OCI-LY7 (cell line): Measurements from ENCODE around the gene SFXN5.

Source experiments
- EZH2phosphoT487 ChIP-seq: fragments of 200-600 bp; sonication (generic); IDR thresholded peaks from 2 replicates; pipeline ENCODE4 v1.6.1; 2018; ENCODE audit warnings: low read depth, borderline replicate concordance, mild to moderate bottlenecking, mixed run types, antibody characterized with exemption, low read length, moderate library complexity, mixed read lengths
- TF ChIP-seq, protein P1 (sequence below): fragments of 200-600 bp; sonication (generic); conservative IDR thresholded peaks from 2 replicates; pipeline ENCODE4 v1.5.1; 2014; ENCODE audit warnings: mild to moderate bottlenecking, antibody characterized with exemption, low read length, moderate library complexity, mixed read lengths

DNA sequence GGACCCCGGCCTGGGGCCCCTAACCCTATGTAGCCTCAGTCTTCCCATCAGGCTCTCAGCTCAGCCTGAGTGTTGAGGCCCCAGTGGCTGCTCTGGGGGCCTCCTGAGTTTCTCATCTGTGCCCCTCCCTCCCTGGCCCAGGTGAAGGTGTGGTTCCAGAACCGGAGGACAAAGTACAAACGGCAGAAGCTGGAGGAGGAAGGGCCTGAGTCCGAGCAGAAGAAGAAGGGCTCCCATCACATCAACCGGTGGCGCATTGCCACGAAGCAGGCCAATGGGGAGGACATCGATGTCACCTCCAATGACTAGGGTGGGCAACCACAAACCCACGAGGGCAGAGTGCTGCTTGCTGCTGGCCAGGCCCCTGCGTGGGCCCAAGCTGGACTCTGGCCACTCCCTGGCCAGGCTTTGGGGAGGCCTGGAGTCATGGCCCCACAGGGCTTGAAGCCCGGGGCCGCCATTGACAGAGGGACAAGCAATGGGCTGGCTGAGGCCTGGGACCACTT lies 137.8 kb downstream of the SFXN5 start:
- TF ChIP-seq, protein P1, sequence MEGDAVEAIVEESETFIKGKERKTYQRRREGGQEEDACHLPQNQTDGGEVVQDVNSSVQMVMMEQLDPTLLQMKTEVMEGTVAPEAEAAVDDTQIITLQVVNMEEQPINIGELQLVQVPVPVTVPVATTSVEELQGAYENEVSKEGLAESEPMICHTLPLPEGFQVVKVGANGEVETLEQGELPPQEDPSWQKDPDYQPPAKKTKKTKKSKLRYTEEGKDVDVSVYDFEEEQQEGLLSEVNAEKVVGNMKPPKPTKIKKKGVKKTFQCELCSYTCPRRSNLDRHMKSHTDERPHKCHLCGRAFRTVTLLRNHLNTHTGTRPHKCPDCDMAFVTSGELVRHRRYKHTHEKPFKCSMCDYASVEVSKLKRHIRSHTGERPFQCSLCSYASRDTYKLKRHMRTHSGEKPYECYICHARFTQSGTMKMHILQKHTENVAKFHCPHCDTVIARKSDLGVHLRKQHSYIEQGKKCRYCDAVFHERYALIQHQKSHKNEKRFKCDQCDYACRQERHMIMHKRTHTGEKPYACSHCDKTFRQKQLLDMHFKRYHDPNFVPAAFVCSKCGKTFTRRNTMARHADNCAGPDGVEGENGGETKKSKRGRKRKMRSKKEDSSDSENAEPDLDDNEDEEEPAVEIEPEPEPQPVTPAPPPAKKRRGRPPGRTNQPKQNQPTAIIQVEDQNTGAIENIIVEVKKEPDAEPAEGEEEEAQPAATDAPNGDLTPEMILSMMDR = no peak
- no peak for TF ChIP-seq EZH2phosphoT487
